Glomerular visceral epithelial cell (primary cell): Measurements from ENCODE around the gene CEMIP.

Experiments
- DNase-seq: peaks from one replicate; pipeline ENCODE4 v3.0.0-alpha.2; 2016; ENCODE audit errors: extremely low spot score

CEMIP gene

GRCh38 chr15:80849308-80849707 lies 70.1 kb downstream of the CEMIP start:
- peak; percentile 97 for DNase-seq

GRCh38 chr15:80850941-80851451 lies 71.8 kb downstream of the CEMIP start:
- peak; percentile 96 for DNase-seq

- no peak for DNase-seq
Measured at GRCh38 chr15:80852676-80853075, 73.5 kb downstream of the CEMIP start.

- DNase-seq = no peak
Measured at GRCh38 chr15:80854104-80854503, 74.9 kb downstream of the CEMIP start.

- no peak for DNase-seq
Measured at GRCh38 chr15:80855206-80855605, 76.0 kb downstream of the CEMIP start.

- peak; percentile 18 for DNase-seq
Measured at GRCh38 chr15:80856400-80856799, 77.2 kb downstream of the CEMIP start.

GRCh38 chr15:80856809-80857377 lies 77.7 kb downstream of the CEMIP start:
- DNase-seq = peak; percentile 26

GRCh38 chr15:80861731-80862170 lies 82.6 kb downstream of the CEMIP start:
- DNase-seq = no peak

GRCh38 chr15:80864666-80865065 lies 85.5 kb downstream of the CEMIP start:
- no peak for DNase-seq

- DNase-seq = no peak
Measured at GRCh38 chr15:80866936-80867335, 87.8 kb downstream of the CEMIP start.

GRCh38 chr15:80870366-80870765 lies 91.2 kb downstream of the CEMIP start:
- no peak for DNase-seq

GRCh38 chr15:80870893-80871292 lies 91.7 kb downstream of the CEMIP start:
- no peak for DNase-seq

- DNase-seq = no peak
Measured at GRCh38 chr15:80871858-80872257, 92.7 kb downstream of the CEMIP start.

- no peak for DNase-seq
Measured at GRCh38 chr15:80873366-80873952, 94.3 kb downstream of the CEMIP start.

GRCh38 chr15:80875568-80876347 lies 96.6 kb downstream of the CEMIP start:
- DNase-seq = no peak

GRCh38 chr15:80876348-80876674 lies 97.1 kb downstream of the CEMIP start:
- DNase-seq = no peak

- no peak for DNase-seq
Measured at GRCh38 chr15:80878242-80878866, 99.2 kb downstream of the CEMIP start.

GRCh38 chr15:80878867-80879250 lies 99.7 kb downstream of the CEMIP start:
- DNase-seq = no peak

GRCh38 chr15:80880086-80880485 lies 100.9 kb downstream of the CEMIP start:
- no peak for DNase-seq

- DNase-seq = no peak
Measured at GRCh38 chr15:80883641-80884040, 104.5 kb downstream of the CEMIP start.

- DNase-seq = no peak
Measured at GRCh38 chr15:80885016-80885579, 105.9 kb downstream of the CEMIP start.

GRCh38 chr15:80887148-80887547 lies 108.0 kb downstream of the CEMIP start:
- DNase-seq = no peak
